GM12865 (cell line): Measurements from ENCODE around the gene GABRG1.

ENCODE experiments used
- DNase-seq: peaks from one replicate; pipeline ENCODE4 v3.0.0; 2010; ENCODE audit warnings: low read depth
- H3K4me3 ChIP-seq: 2 replicates; pipeline ENCODE4 v1.5.1; 2011; ENCODE audit warnings: mild to moderate bottlenecking, low read depth, low read length, control low read depth
- TF ChIP-seq, protein P1 (sequence below): IDR thresholded peaks from 2 replicates; pipeline ENCODE4 v1.5.1; 2011; ENCODE audit warnings: low read length, control low read depth, low read depth, inconsistent platforms; ENCODE audit not compliant: insufficient read depth; ENCODE audit errors: missing control alignments

GABRG1 gene

GRCh38 chr4:46073778-46074177 lies 50.1 kb downstream of the GABRG1 start:
- H3K4me3 ChIP-seq: no peak overlapping the region
- TF ChIP-seq, protein P1, sequence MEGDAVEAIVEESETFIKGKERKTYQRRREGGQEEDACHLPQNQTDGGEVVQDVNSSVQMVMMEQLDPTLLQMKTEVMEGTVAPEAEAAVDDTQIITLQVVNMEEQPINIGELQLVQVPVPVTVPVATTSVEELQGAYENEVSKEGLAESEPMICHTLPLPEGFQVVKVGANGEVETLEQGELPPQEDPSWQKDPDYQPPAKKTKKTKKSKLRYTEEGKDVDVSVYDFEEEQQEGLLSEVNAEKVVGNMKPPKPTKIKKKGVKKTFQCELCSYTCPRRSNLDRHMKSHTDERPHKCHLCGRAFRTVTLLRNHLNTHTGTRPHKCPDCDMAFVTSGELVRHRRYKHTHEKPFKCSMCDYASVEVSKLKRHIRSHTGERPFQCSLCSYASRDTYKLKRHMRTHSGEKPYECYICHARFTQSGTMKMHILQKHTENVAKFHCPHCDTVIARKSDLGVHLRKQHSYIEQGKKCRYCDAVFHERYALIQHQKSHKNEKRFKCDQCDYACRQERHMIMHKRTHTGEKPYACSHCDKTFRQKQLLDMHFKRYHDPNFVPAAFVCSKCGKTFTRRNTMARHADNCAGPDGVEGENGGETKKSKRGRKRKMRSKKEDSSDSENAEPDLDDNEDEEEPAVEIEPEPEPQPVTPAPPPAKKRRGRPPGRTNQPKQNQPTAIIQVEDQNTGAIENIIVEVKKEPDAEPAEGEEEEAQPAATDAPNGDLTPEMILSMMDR: no peak
- no peak for DNase-seq

DNA sequence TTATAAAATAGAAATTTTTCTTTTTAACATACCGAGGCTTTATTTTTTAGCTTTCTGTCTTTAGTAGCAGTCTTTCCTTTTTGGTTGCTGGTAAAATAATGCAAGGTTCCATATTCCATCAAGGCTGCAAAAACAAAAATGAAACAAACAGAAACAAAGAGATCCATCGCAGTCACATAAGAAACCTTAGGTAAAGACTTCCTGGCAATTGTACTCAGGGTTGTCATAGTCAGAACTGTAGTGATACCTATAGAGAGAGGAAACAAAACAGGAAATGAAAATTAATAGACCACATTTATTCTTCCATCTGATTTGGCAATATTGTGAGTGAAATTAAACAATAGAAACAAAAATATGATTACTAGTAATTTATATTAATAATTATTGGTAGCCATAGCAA lies 72.5 kb downstream of the GABRG1 start:
- TF ChIP-seq, protein P1: no peak
- no peak for DNase-seq
- H3K4me3 ChIP-seq: no peak overlapping the region

- TF ChIP-seq, protein P1: no peak
- no peak overlapping the region for H3K4me3 ChIP-seq
- no peak for DNase-seq
Measured at GRCh38 chr4:46032056-46032455, 91.8 kb downstream of the GABRG1 start.

- TF ChIP-seq, protein P1: no peak
- no peak overlapping the region for H3K4me3 ChIP-seq
- no peak for DNase-seq
Measured at GRCh38 chr4:46016306-46016705, 107.5 kb downstream of the GABRG1 start.

DNA sequence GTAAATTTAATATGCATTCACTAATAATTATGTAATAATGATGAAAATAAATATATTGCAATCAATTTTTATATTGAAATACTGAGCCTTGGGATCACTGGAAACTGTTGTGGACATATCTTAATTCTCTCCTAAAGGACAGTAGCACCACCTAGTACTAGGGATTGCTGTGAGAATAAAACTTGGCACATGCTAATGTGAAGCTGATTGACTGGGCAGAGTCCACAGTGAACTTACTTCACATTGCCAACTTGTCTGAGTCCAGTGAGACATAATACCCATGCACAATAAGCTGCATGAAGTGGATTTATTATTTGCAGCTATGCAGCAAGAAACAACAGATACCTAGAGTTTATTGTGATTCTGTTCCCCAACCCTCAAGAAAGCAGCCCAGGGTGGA lies 131.1 kb downstream of the GABRG1 start:
- TF ChIP-seq, protein P1: no peak
- H3K4me3 ChIP-seq: no peak overlapping the region
- no peak for DNase-seq

DNA sequence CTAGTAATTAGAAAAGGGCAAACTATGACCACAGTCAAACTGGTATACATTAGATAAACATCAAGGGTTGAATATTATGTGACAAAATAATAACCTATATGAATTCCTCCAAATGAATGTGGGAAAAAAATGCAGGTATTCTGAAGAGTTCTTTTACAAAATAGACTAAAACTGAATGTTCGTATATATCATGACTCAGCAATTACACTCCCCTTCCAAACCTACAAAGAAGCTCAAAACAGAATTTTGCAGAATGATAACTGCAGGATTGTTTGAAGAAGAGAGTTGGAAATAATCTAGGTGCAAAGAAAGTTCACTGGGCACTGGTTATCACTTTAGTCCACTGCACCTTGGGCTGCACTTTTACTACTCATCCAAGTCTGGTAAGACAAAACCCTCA lies 134.1 kb downstream of the GABRG1 start:
- no peak for DNase-seq
- H3K4me3 ChIP-seq: no peak overlapping the region
- TF ChIP-seq, protein P1: no peak

DNA sequence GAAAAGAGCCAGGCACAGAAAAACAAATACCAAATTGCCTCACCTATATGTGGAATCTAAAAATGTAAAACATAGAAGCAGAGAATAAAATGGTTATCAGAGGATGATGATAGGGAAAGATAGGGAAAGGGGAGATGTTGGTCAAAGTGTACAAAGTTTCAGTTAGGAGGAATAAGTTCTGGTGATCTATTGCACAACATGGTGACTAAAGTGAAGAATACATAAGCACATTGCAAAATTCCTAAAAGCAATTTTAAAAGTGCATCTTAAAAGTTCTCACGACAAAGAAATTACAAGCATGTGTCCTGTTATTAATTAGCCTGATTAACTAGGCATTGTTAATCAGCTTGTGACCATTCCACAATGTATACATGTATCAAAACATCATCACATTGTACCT lies 136.0 kb downstream of the GABRG1 start:
- TF ChIP-seq, protein P1: no peak

More for the DNA sequence above, 136.0 kb downstream of the GABRG1 start:
- DNase-seq: no peak
- no peak overlapping the region for H3K4me3 ChIP-seq
